GM13977 (cell line): ENCODE measurements around the gene RNF169.

Experiments
- DNase-seq: peaks from one replicate; pipeline ENCODE4 v3.0.0; 2012; ENCODE audit warnings: low spot score
- in situ Hi-C: fragments of 300-500 bp; cut with MboI; formaldehyde crosslinking; loops from one replicate; pipeline ENCODE4 v1.12.0; 2022; ENCODE audit warnings: low sequenced_read_pairs, low pct_unique_long_range_greater_than_20kb, mixed read lengths, inconsistent platforms; ENCODE audit not compliant: unreplicated experiment
- TF ChIP-seq, protein P1 (sequence below): IDR thresholded peaks from 2 replicates; pipeline ENCODE4 v1.5.1; 2012; ENCODE audit warnings: mild to moderate bottlenecking, control low read depth; ENCODE audit not compliant: insufficient read depth; ENCODE audit errors: extremely low read depth, missing control alignments

RNF169 gene

DNA sequence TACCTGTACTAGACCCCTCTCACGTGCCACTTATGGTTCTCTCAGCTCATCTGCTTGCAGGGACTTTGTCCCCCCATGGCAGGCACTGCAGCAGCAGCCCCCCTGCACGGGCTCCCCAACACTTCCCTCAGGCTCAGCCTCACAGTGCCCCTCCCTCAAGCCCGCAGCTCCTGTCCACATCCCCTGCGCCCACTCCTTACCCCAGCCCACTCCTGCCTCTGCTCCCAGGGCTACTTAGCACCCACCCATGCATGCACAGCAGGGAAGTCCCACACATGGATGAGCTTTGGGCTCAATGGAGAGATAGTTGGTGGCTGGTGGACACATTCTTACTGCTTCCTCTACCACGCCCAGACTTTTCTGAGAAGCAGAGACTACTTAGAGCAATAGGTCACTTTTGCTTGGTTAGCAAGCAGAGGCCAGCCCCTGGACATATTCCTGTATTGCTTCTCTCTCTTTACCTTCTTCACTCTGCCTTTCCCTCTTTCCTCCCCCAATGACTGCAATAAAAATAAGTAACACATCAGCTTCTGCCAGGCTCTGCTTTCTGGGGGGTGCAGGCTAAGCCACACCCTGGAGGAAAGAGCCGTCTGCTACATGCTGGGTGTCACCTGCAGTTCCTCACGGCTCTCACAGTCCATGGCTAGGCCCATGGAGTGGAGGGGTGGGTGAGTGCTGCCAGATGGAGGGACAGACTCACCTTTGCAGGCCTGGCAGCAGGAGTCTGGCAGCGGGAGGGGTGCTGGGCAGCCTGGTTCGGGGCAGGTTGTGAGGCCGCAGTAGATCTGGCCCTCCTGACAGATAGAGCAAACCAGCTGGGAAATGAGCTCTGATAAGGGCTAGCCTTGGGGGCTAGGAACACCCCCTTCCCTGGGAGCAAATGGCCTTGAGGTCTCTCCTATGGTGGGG is 40.8 kb upstream of the RNF169 start:
- DNase-seq: no peak
- TF ChIP-seq, protein P1, sequence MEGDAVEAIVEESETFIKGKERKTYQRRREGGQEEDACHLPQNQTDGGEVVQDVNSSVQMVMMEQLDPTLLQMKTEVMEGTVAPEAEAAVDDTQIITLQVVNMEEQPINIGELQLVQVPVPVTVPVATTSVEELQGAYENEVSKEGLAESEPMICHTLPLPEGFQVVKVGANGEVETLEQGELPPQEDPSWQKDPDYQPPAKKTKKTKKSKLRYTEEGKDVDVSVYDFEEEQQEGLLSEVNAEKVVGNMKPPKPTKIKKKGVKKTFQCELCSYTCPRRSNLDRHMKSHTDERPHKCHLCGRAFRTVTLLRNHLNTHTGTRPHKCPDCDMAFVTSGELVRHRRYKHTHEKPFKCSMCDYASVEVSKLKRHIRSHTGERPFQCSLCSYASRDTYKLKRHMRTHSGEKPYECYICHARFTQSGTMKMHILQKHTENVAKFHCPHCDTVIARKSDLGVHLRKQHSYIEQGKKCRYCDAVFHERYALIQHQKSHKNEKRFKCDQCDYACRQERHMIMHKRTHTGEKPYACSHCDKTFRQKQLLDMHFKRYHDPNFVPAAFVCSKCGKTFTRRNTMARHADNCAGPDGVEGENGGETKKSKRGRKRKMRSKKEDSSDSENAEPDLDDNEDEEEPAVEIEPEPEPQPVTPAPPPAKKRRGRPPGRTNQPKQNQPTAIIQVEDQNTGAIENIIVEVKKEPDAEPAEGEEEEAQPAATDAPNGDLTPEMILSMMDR: no peak
- in situ Hi-C loops: no loop called here

DNA sequence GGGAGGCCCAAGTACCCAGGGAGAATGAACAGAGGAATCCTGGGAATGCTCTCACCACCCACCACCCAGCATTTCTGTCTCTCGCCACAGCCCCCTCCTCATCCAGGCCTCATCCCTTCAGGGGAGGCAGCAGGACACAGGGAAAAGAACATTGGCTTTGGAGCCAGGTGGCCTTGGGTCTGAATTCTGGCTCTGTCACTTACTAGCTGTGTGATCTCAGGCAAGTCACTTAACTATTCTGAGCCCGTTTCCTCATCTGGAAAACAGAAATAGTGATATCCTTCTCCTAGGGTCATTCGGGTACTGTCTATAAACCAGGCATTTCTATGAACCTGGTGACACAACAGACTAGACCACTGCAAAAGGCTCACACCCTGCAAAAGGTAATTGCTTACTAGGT is 39.5 kb upstream of the RNF169 start:
- no peak for DNase-seq
- TF ChIP-seq, protein P1: no peak
- in situ Hi-C loops: no loop called here

DNA sequence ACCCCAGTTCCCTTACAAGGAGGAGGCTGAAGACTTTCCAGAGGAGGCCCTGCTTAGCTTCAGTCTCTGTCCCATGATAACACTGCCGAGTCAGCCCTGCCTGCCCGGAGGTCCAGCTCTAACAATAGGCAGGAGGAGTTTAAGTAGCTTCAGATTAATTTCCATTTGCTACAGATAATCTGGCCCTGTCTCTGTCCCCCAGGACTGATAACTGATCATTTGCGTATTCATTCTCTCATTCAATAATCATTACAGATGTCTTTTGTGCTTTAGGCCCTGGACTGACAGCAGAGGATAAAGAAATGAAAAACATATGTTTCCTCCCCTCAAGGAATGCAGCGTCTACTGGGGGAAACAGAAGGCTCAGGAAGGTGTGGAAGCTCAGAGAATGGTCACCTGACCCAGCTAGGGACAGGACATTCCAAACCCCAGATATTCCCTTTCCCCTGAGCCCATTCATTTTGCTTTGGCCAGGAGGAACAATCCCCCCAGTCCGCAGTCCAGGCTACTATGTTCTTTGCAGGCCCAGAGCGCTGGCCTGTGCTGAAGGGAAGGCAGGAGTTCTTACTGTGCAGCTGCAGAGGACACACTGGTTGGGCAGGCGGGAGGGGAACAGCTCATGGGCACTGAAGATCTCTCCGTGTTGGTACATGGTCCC is 38.2 kb upstream of the RNF169 start:
- TF ChIP-seq, protein P1: no peak
- DNase-seq: no peak
- in situ Hi-C loops: no loop called here

DNA sequence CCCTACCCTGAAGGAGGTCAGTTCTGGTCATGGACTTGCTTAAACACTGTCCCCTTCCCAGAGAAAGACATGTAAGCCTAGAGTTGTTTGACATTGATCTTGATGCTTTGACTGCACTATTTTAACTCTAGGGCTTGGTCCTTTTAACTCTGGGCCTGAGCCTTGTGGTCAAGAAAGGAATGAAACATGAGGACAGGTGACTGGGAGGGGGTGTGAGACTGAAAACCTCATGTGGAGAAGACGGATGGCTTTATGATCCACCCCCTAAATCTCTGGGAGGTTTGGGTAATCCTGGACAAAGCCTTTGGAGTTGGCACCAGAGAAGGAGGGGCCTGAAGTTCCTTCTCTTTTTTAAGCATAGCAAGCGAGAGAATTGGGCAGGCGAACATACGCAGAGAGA is 35.0 kb upstream of the RNF169 start:
- DNase-seq: no peak
- TF ChIP-seq, protein P1: no peak
- in situ Hi-C loops: no loop called here

DNA sequence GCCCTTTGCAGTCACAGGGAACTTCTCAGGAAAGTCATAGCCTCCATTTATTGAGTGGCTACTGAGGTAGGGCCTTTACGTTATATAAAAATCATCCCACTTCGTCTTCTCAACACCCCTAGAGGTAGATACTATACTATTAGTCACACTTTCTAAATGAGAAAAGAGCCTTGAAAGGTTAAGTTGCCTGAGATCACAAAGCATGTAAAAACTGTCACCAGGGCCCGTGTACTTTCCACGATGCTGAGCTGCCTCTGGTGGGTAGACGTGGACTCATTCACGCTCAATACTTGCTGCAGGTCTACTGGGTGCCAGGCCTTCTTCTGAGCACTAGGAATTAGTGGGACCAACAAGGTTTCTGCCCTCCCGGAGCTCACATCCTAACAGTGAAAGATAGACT is 33.7 kb upstream of the RNF169 start:
- in situ Hi-C loops: no loop called here
- TF ChIP-seq, protein P1: no peak

DNA sequence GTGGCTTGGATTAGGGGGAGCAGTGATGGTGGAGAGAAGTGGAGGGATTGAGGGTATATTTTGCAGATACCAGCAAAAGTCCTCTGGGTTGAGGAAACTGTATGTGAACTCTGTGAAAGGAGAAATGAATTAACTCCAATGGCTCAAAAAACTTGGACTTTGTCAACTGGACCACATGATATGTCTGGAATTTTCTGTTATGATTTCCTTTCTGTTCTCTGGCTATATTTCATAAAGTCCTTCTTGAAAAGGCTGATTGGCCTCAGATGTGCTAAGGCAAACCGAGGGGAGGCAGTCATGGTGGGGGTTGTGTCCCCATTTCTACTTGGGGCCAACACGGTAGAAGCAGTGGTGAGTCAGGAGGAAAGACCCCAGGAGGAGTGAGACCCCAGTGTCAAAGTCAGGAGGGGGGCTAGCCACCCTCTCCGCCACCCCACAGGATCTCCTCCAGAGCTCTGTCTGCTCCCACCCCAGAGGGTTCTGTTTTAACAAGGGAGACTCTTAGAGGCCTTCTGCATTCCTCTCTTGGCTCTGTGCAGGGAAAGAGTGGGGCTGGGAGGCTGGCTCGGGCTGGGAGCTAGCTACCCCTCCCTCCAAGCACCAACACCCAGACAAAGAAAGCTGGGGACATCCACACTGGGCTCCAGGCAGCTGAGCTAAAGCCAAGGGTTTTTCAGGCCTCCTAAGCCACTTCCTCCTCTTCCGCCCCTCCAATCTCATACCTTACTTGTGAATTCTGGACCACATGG is 31.3 kb upstream of the RNF169 start:
- DNase-seq: no peak
- in situ Hi-C loops: no loop called here
- TF ChIP-seq, protein P1: no peak

More for the DNA sequence above, 33.7 kb upstream of the RNF169 start:
- no peak for DNase-seq
